ENCODE data around the gene TH. TPM values are rescaled to one million over a fixed set of nuclear protein-coding genes. Genes with fewer than 3 reads are reported as not detected.

TH gene
- total and polyA plus RNA-seq, 7 donors, result 0.17 TPM; not detected in 6

DNA sequence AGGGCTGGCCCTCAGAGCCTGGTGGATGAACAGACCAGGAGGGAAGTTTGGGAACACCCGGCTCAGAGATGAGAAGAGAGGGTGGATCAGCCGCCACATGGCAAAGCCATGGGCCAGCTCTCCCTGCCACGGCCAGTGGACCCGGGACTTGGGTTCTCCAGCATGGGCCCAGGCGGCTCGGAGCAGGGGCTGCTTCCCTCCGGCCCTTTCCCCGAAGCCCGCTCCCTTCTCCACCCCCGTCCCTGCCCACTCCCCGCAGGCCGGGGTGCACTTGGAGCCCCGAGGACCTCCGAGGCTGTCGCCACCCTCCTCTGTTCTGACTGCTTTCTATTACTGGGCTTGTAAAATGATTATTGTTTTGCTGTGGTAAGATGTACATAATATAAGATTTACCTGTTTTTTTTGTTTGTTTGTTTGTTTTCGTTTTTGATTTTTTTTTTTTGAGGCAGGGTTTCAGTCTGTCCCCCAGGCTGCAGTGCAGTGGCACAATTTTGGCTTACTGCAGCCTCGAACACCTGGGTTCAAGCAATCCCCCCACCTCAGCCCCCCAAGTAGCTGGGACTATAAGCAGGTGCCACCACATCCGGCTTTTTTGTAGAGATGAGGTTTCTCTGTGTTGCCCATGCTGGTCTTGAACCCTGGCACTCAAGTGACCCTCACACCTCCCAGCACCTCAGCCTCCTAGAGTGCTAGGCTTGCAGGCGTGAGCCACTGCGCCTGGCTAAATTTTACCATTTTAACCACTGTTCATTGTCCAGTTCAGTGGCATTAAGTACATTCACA is 11.3 kb upstream of the TH start:
- no peak for DNase-seq
- Histone ChIP-seq H3K27me3 (peaks cover 4 to 44% (median 13%) of the 10 kb centered on the region in 3 donors), H3K36me3 (no peaks in the 10 kb centered on the region), H3K4me1 (no peaks in the 10 kb centered on the region), H3K9me3 (no peaks in the 10 kb centered on the region), H3K27ac (no peak overlapping the region), H3K4me3 (no peak overlapping the region)
- intact Hi-C loops (cut with DNase I), result no loop called here
- WGBS, 2 donors, result 76 to 81% methylated on average over 20 of the region's 20 CpGs
- TF ChIP-seq POLR2AphosphoS5 (IDR thresholded peaks at IDR 0.05), result no peak
- TF ChIP-seq, protein P1, sequence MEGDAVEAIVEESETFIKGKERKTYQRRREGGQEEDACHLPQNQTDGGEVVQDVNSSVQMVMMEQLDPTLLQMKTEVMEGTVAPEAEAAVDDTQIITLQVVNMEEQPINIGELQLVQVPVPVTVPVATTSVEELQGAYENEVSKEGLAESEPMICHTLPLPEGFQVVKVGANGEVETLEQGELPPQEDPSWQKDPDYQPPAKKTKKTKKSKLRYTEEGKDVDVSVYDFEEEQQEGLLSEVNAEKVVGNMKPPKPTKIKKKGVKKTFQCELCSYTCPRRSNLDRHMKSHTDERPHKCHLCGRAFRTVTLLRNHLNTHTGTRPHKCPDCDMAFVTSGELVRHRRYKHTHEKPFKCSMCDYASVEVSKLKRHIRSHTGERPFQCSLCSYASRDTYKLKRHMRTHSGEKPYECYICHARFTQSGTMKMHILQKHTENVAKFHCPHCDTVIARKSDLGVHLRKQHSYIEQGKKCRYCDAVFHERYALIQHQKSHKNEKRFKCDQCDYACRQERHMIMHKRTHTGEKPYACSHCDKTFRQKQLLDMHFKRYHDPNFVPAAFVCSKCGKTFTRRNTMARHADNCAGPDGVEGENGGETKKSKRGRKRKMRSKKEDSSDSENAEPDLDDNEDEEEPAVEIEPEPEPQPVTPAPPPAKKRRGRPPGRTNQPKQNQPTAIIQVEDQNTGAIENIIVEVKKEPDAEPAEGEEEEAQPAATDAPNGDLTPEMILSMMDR (IDR thresholded peaks at IDR 0.05), result no peak
- no peak for TF ChIP-seq EP300 (IDR thresholded peaks at IDR 0.05)
- TF ChIP-seq POLR2A (IDR thresholded peaks at IDR 0.05), result no peak

DNA sequence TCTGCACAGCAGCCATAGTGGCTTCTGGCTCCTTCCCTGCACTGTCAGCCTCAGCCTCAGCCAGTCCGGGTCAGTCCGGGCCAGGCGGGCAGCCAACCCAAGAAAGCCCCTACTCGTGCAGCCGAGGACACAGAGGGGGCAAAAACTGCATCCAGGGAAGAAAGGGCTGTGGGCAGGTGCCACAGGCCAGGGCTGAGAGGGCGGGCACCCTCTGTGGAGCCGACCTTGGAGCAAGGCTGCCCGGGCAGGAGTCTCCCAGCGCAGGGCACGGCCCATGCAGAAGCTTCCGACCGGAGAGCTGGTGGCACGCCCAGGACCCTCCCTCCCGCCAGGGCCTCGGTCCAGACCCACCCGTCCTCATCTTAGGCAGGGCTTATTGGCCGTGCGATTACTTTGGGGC is 10.5 kb upstream of the TH start:
- Histone ChIP-seq H3K27me3 (peaks cover 4 to 40% (median 9%) of the 10 kb centered on the region in 3 donors), H3K4me3 (no peak overlapping the region), H3K36me3 (no peaks in the 10 kb centered on the region), H3K4me1 (no peaks in the 10 kb centered on the region), H3K27ac (no peak overlapping the region), H3K9me3 (no peaks in the 10 kb centered on the region)
- intact Hi-C loops (cut with DNase I), result no loop called here
- TF ChIP-seq EP300 (IDR thresholded peaks at IDR 0.05) (no peak), POLR2AphosphoS5 (IDR thresholded peaks at IDR 0.05) (no peak), POLR2A (IDR thresholded peaks at IDR 0.05) (no peak)
- TF ChIP-seq, protein P1 (IDR thresholded peaks at IDR 0.05), result no peak
- WGBS, 2 donors, result 30 to 75% methylated on average over 18 of the region's 18 CpGs
- no peak for DNase-seq

DNA sequence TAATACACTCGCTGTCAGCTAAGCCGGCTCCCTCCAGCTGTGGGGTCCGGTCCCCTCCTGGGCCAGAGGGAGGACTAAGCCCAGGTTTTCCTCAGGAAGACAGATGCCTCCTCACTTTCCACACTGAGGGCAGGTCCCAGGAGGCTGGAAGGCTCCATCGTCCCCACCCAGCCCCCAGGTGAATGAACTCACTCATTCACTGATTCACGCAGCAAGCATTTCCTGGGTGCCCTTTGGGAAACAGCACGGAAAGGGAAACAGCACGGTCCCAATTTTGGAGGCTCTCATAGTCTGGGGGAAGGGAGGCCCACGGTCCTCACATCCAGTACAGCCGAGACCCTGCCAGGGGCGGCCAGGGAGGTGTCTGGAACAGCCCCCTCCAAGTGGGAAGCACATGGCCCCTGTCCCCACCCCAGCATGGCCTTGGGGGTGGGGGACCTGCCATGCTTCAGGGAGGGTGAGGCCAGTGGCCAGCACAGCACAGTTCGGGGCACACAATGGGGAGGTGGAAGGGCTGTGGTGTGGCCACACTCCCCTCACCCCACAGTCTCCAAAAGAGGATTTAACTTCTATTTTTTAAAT is 9.3 kb upstream of the TH start:
- WGBS, 2 donors, result 79 to 88% methylated on average over 11 of the region's 11 CpGs
- Histone ChIP-seq H3K4me1 (no peaks in the 10 kb centered on the region), H3K4me3 (no peak overlapping the region), H3K27ac (no peak overlapping the region), H3K36me3 (no peaks in the 10 kb centered on the region), H3K9me3 (no peaks in the 10 kb centered on the region), H3K27me3 (peaks cover 0 to 32% (median 0%) of the 10 kb centered on the region in 3 donors)
- DNase-seq, result no peak
- intact Hi-C loops (cut with DNase I), result no loop called here
- TF ChIP-seq POLR2AphosphoS5 (IDR thresholded peaks at IDR 0.05) (no peak), EP300 (IDR thresholded peaks at IDR 0.05) (no peak), POLR2A (IDR thresholded peaks at IDR 0.05) (no peak)
- TF ChIP-seq, protein P1 (IDR thresholded peaks at IDR 0.05), result no peak

DNA sequence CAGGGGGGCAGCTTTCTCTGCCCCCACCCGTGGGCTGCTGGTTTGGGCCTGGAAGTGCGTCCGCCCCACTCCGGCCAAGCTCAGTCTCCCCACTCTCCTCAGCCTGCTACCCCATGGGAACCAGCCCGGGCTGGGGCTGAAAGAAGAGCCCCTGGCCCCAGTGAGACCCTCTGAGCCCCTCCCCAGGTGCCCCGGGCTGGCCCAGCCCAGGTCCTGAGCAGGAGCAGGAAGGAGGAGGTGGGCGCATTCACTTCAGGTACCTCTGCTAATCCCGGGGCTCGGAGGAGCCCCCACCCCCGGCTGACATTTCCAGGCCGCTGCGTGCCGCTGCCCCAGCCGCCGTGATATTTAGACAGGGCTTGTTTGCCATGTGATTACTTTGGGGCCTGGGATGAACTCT is 8.7 kb upstream of the TH start:
- H3K27me3 ChIP-seq, result peaks cover 0 to 27% (median 0%) of the 10 kb centered on the region in 3 donors
- 74 to 83% methylated on average over 15 of the region's 15 CpGs for WGBS, 2 donors
- H3K9me3 ChIP-seq, result no peaks in the 10 kb centered on the region
- H3K36me3 ChIP-seq, result no peaks in the 10 kb centered on the region
- intact Hi-C loops (cut with DNase I), result no loop called here
- no peaks in the 10 kb centered on the region for H3K4me1 ChIP-seq
- no peak overlapping the region for H3K27ac ChIP-seq
- DNase-seq, result no peak
- H3K4me3 ChIP-seq, result no peak overlapping the region
- TF ChIP-seq, protein P1 (IDR thresholded peaks at IDR 0.05), result no peak
